ENCODE data around the gene EVL.

DNA sequence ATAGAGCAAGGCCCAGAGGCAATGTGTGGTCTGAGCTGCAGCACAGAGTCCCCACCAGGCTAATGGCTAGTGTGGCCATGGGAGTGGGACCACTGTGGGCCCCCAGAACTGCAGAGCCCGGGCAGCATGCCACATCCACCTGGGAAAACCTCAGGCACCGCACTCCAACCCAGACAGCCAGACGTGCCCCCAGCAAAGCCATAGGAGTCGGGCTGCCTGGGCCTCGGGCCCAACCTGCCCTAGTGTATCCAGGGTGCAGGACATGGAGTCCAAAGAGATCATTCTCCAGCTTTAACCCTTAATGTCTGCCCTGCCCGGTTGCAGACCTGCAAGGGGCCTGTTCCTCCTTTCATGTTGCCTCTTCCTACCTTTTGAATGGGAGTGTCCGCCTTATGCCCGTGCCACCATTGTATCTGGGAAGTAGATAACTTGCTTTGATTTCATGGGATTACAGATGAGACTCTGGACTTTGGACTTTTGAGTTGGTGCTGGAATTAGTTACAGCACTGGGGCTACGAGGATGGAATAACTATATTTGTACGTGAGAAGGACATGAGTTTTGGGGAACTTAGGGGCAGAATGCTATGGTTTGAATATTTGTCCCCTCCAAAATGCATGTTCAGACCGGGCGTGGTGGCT lies 123.3 kb downstream of the EVL start:
- no peak for TF ChIP-seq EZH2 (IDR thresholded peaks at IDR 0.05; ENCODE audit: low read depth, low read length, severe bottlenecking)
- TF ChIP-seq, protein P1, sequence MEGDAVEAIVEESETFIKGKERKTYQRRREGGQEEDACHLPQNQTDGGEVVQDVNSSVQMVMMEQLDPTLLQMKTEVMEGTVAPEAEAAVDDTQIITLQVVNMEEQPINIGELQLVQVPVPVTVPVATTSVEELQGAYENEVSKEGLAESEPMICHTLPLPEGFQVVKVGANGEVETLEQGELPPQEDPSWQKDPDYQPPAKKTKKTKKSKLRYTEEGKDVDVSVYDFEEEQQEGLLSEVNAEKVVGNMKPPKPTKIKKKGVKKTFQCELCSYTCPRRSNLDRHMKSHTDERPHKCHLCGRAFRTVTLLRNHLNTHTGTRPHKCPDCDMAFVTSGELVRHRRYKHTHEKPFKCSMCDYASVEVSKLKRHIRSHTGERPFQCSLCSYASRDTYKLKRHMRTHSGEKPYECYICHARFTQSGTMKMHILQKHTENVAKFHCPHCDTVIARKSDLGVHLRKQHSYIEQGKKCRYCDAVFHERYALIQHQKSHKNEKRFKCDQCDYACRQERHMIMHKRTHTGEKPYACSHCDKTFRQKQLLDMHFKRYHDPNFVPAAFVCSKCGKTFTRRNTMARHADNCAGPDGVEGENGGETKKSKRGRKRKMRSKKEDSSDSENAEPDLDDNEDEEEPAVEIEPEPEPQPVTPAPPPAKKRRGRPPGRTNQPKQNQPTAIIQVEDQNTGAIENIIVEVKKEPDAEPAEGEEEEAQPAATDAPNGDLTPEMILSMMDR (IDR thresholded peaks at IDR 0.05; ENCODE audit: control extremely low read depth in 1 of 3, insufficient read depth in 1 of 3, low read depth in 1 of 3, low read length in 3 of 3) = no peak
- TF ChIP-seq CTBP2 (IDR thresholded peaks at IDR 0.05; ENCODE audit: borderline replicate concordance, insufficient read depth, insufficient read length, low read length) = no peak
- no peak for TF ChIP-seq KDM5A (IDR thresholded peaks at IDR 0.05; ENCODE audit: low read length)
- TF ChIP-seq MAFK (IDR thresholded peaks at IDR 0.05; ENCODE audit: low read depth, low read length) = no peak
- no peak for TF ChIP-seq CREB1 (IDR thresholded peaks at IDR 0.05)
- TF ChIP-seq, protein P2, sequence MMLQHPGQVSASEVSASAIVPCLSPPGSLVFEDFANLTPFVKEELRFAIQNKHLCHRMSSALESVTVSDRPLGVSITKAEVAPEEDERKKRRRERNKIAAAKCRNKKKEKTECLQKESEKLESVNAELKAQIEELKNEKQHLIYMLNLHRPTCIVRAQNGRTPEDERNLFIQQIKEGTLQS (IDR thresholded peaks at IDR 0.05; ENCODE audit: insufficient read depth, low read depth, low read length) = no peak

Measured in H1 (cell line).